H9 (cell line): ENCODE results near the gene CXCL12. TPM values are rescaled to one million over a fixed set of nuclear protein-coding genes. Genes with fewer than 3 reads are reported as not detected.

Experiments
- DNase-seq: peaks from one replicate; pipeline ENCODE4 v3.0.0-alpha.2; 2017
- H2AFZ ChIP-seq: one replicate; pipeline ENCODE4 v1.6.1; 2013; ENCODE audit warnings: mild to moderate bottlenecking, low read length, control low read depth, moderate library complexity
- H2AK5ac ChIP-seq: 2 replicates; pipeline ENCODE4 v1.6.1; 2013; ENCODE audit warnings: low read length, control low read depth, mixed read lengths; ENCODE audit not compliant: insufficient read length
- H2BK120ac ChIP-seq: one replicate; pipeline ENCODE4 v1.6.1; 2013; ENCODE audit warnings: low read depth, mild to moderate bottlenecking, low read length, control low read depth, inconsistent platforms; ENCODE audit not compliant: poor library complexity, severe bottlenecking
- H2BK12ac ChIP-seq: 2 replicates; pipeline ENCODE4 v1.6.1; 2013; ENCODE audit warnings: low read length, control low read depth, mixed read lengths, low read depth; ENCODE audit not compliant: insufficient read length
- H2BK15ac ChIP-seq: 2 replicates; pipeline ENCODE4 v1.6.1; 2013; ENCODE audit warnings: low read depth, low read length, control low read depth
- H2BK20ac ChIP-seq: one replicate; pipeline ENCODE4 v1.6.1; 2013; ENCODE audit warnings: low read depth, mild to moderate bottlenecking, low read length, control low read depth, inconsistent platforms; ENCODE audit not compliant: poor library complexity, severe bottlenecking
- H2BK5ac ChIP-seq: 2 replicates; pipeline ENCODE4 v1.6.1; 2013; ENCODE audit warnings: low read length, control low read depth, mixed read lengths; ENCODE audit not compliant: insufficient read length
- H3K14ac ChIP-seq: 2 replicates; pipeline ENCODE4 v1.6.1; 2013; ENCODE audit warnings: low read length, control low read depth; ENCODE audit not compliant: insufficient read depth
- H3K18ac ChIP-seq: 2 replicates; pipeline ENCODE4 v1.6.1; 2013; ENCODE audit warnings: low read depth, mild to moderate bottlenecking, mixed read lengths, low read length, control low read depth; ENCODE audit not compliant: insufficient read length
- H3K23ac ChIP-seq: 2 replicates; pipeline ENCODE4 v1.6.1; 2013; ENCODE audit warnings: low read length, control low read depth, mixed read lengths, low read depth; ENCODE audit not compliant: insufficient read length
- H3K23me2 ChIP-seq: 2 replicates; pipeline ENCODE4 v1.6.1; 2013; ENCODE audit warnings: low read depth, mild to moderate bottlenecking, mixed read lengths, low read length, control low read depth; ENCODE audit not compliant: insufficient read length, poor library complexity, severe bottlenecking
- H3K27ac ChIP-seq: 2 replicates; pipeline ENCODE4 v1.5.1; 2013; ENCODE audit warnings: low read length, control low read depth, mixed read lengths, low read depth; ENCODE audit not compliant: insufficient read length
- H3K27me3 ChIP-seq: 2 replicates; pipeline ENCODE4 v1.6.1; 2013; ENCODE audit warnings: low read length, control low read depth, inconsistent platforms; ENCODE audit not compliant: insufficient read depth
- H3K4ac ChIP-seq: 2 replicates; pipeline ENCODE4 v1.6.1; 2013; ENCODE audit warnings: low read depth, mild to moderate bottlenecking, control low read depth, inconsistent platforms, low read length, moderate library complexity
- H3K4me1 ChIP-seq: 2 replicates; pipeline ENCODE4 v1.6.1; 2013; ENCODE audit warnings: low read length, control low read depth, inconsistent platforms; ENCODE audit not compliant: insufficient read depth
- H3K4me2 ChIP-seq: 2 replicates; pipeline ENCODE4 v1.6.1; 2013; ENCODE audit warnings: low read length, control low read depth, mixed read lengths; ENCODE audit not compliant: insufficient read length, insufficient read depth
- H3K56ac ChIP-seq: 2 replicates; pipeline ENCODE4 v1.6.1; 2013; ENCODE audit warnings: low read depth, mild to moderate bottlenecking, mixed read lengths, low read length, control low read depth; ENCODE audit not compliant: insufficient read length
- H3K79me1 ChIP-seq: 2 replicates; pipeline ENCODE4 v1.6.1; 2013; ENCODE audit warnings: low read depth, mild to moderate bottlenecking, moderate library complexity, low read length, control low read depth, inconsistent platforms; ENCODE audit not compliant: insufficient read depth, poor library complexity, severe bottlenecking
- H3K79me2 ChIP-seq: 2 replicates; pipeline ENCODE4 v1.6.1; 2013; ENCODE audit warnings: low read length, control low read depth, inconsistent platforms; ENCODE audit not compliant: insufficient read depth
- H3K9ac ChIP-seq: 2 replicates; pipeline ENCODE4 v1.6.1; 2013; ENCODE audit warnings: low read length, control low read depth, mixed read lengths; ENCODE audit not compliant: insufficient read length; ENCODE audit errors: extremely low read depth
- H3K9me3 ChIP-seq: one replicate; pipeline ENCODE4 v1.6.1; 2013; ENCODE audit warnings: low read depth, low read length, inconsistent platforms; ENCODE audit not compliant: control insufficient read depth
- H3T11ph ChIP-seq: one replicate; pipeline ENCODE4 v1.6.1; 2013; ENCODE audit warnings: mild to moderate bottlenecking, low read length, control low read depth, inconsistent platforms
- H4K20me1 ChIP-seq: one replicate; pipeline ENCODE4 v1.6.1; 2013; ENCODE audit not compliant: control insufficient read depth, insufficient read length, insufficient read depth
- H4K5ac ChIP-seq: 2 replicates; pipeline ENCODE4 v1.6.1; 2013; ENCODE audit warnings: low read depth, mild to moderate bottlenecking, mixed read lengths, low read length, control low read depth; ENCODE audit not compliant: insufficient read length
- H4K8ac ChIP-seq: replicated peaks from 2 replicates; pipeline ENCODE4 v1.6.1; 2013; ENCODE audit warnings: low read length, control low read depth, mixed read lengths, low read depth; ENCODE audit not compliant: insufficient read length
- H4K91ac ChIP-seq: 2 replicates; pipeline ENCODE4 v1.6.1; 2013; ENCODE audit warnings: low read depth, mild to moderate bottlenecking, moderate library complexity, mixed read lengths, low read length, control low read depth; ENCODE audit not compliant: insufficient read length
- H3K27ac Mint-ChIP-seq, 3 experiments: 2 replicates in 2 of 3; 3 replicates in 1 of 3; pipeline ENCODE4 v1.8.0; 2020 to 2021; ENCODE audit warnings: mixed read lengths in 3 of 3, mild to moderate bottlenecking in 1 of 3, moderate library complexity in 1 of 3
- H3K27me3 Mint-ChIP-seq: 2 replicates; pipeline ENCODE4 v1.8.0; 2021; ENCODE audit warnings: low read depth, mild to moderate bottlenecking, moderate library complexity, mixed read lengths
- H3K36me3 Mint-ChIP-seq, 3 experiments: 2 replicates in 2 of 3; 3 replicates in 1 of 3; pipeline ENCODE4 v1.8.0; 2020 to 2021; ENCODE audit warnings: low read depth in 3 of 3, mixed read lengths in 3 of 3; ENCODE audit not compliant: insufficient read depth in 1 of 3
- H3K4me1 Mint-ChIP-seq, 2 experiments: 2 replicates each; pipeline ENCODE4 v1.8.0; 2020; ENCODE audit warnings: mixed read lengths in 2 of 2
- H3K4me3 Mint-ChIP-seq, 2 experiments: 2 replicates in 1 of 2; 3 replicates in 1 of 2; pipeline ENCODE4 v1.8.0; 2020 to 2021; ENCODE audit warnings: mild to moderate bottlenecking in 2 of 2, mixed read lengths in 2 of 2, moderate library complexity in 1 of 2
- H3K9me3 Mint-ChIP-seq, 2 experiments: 2 replicates in 1 of 2; 3 replicates in 1 of 2; pipeline ENCODE4 v1.8.0; 2020; ENCODE audit warnings: mild to moderate bottlenecking in 2 of 2, mixed read lengths in 2 of 2, moderate library complexity in 1 of 2
- CTCF ChIP-seq: fragments of 200-600 bp; sonication (generic); conservative IDR thresholded peaks from 3 replicates; pipeline ENCODE4 v1.8.0; 2021; ENCODE audit warnings: antibody characterized with exemption, mild to moderate bottlenecking
- WGBS: extraction: QIAGEN DNeasy Blood & Tissue Kit; methylation state at CpG from one replicate; pipeline ENCODE4 v1.1.7; 2013; ENCODE audit warnings: missing lambda C conversion rate, low lambda C conversion rate, mixed read lengths; ENCODE audit not compliant: insufficient read length; ENCODE audit errors: extremely low coverage; 5-methylcytosine and 5-hydroxymethylcytosine counted together
- total RNA-seq: library from RNA; stranded (reverse); gene quantifications from 2 replicates; pipeline ENCODE4 v1.2.1, GENCODE V29; 2021

Gene CXCL12
- total RNA-seq, 1 experiment from 2014 or later: 28.3 TPM

GRCh38 chr10:44358080-44358771 lies 26.7 kb downstream of the CXCL12 start:
- WGBS: no CpG with 5 or more reads among the region's 8 CpGs
- no peak overlapping the region for H3K4me3 Mint-ChIP-seq
- H3K9me3 Mint-ChIP-seq: peaks cover 0 to 3% of the 10 kb centered on the region in 2 experiments; a peak in 2 of 5 replicates
- Histone ChIP-seq H4K91ac (no peak overlapping the region), H3K9me3 (no peaks in the 10 kb centered on the region), H3K4me1 (peaks cover 9% of the 10 kb centered on the region; the same call in 1 of the 2 replicates), H3K79me1 (no peaks in the 10 kb centered on the region), H3K79me2 (no peaks in the 10 kb centered on the region), H2AK5ac (no peak overlapping the region), H3K23ac (no peak overlapping the region), H2BK20ac (no peak overlapping the region), H2AFZ (no peak overlapping the region), H4K8ac (no peak overlapping the region), H3T11ph (no peak overlapping the region), H2BK15ac (no peak overlapping the region), H2BK12ac (no peak overlapping the region), H3K9ac (no peak overlapping the region), H3K4ac (no peak overlapping the region), H3K23me2 (no peaks in the 10 kb centered on the region), H4K20me1 (no peaks in the 10 kb centered on the region), H3K4me2 (no peak overlapping the region), H4K5ac (no peak overlapping the region), H3K56ac (no peak overlapping the region), H3K27me3 (no peaks in the 10 kb centered on the region), H2BK5ac (no peak overlapping the region), H2BK120ac (no peak overlapping the region), H3K27ac (no peak overlapping the region), H3K14ac (no peak overlapping the region), H3K18ac (no peak overlapping the region)
- TF ChIP-seq CTCF: no peak
- no peak for DNase-seq
- H3K4me1 Mint-ChIP-seq: peaks cover 38 to 43% of the 10 kb centered on the region in 2 experiments
- peaks cover 0 to 5% (median 0%) of the 10 kb centered on the region in 3 experiments; a peak in 3 of 7 replicates for H3K36me3 Mint-ChIP-seq
- peaks cover 22% of the 10 kb centered on the region for H3K27me3 Mint-ChIP-seq
- no peak overlapping the region for H3K27ac Mint-ChIP-seq
